HUDEP-2 (cell line): ENCODE results near the gene MDM4.
"Not testable (repeated sequence)": the region's sequence is repeated elsewhere in the genome, so short reads cannot be mapped to it uniquely, and the experiment has no call there.

ENCODE experiments used
- DNase-seq, 76 experiments: peaks; one replicate each; lab custom pipeline; 2025; ENCODE audit not compliant: unreplicated experiment in 76 of 76; lab: John Stamatoyannopoulos, UW

MDM4 gene, protein sequence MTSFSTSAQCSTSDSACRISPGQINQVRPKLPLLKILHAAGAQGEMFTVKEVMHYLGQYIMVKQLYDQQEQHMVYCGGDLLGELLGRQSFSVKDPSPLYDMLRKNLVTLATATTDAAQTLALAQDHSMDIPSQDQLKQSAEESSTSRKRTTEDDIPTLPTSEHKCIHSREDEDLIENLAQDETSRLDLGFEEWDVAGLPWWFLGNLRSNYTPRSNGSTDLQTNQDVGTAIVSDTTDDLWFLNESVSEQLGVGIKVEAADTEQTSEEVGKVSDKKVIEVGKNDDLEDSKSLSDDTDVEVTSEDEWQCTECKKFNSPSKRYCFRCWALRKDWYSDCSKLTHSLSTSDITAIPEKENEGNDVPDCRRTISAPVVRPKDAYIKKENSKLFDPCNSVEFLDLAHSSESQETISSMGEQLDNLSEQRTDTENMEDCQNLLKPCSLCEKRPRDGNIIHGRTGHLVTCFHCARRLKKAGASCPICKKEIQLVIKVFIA

DNA sequence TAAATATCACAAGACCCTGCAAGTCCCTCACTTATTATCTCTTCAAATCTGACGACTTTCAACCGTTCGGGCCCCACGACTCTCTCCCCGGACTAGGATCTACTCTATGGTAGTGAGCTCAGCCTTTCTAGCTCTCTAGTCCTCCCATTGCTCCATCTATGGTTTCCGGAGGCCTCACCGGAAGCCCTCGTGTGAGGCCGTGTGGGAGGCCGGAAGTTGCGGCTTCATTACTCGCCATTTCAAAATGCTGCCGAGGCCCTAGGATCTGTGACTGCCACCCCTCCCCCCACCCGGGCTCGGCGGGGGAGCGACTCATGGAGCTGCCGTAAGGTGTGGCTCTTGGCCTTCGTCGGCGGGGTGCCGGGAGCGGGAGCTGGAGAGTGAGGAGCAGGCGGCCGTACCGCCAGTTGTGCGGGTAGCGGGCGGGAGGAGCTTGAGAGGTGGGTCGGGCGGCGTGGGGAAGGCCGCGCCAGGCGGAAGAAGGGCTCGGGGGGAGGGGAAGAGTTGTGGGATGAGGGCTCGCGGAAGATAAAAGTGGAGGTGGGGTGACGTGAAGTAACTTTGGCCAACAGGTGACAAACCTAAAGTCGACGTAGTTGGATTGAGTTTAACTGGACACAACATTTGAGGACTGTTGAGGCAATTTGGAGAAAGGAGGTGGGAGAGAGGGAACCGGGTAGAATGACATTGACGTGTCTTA lies at the start of gene MDM4:
TSS of gene MDM4 (plus strand) at position 227 of the 700 bp plus-strand sequence. CDS start 9,113 bp downstream, outside the sequence.
- DNase-seq = peak; percentile 53 to 95 (median 87)

DNA sequence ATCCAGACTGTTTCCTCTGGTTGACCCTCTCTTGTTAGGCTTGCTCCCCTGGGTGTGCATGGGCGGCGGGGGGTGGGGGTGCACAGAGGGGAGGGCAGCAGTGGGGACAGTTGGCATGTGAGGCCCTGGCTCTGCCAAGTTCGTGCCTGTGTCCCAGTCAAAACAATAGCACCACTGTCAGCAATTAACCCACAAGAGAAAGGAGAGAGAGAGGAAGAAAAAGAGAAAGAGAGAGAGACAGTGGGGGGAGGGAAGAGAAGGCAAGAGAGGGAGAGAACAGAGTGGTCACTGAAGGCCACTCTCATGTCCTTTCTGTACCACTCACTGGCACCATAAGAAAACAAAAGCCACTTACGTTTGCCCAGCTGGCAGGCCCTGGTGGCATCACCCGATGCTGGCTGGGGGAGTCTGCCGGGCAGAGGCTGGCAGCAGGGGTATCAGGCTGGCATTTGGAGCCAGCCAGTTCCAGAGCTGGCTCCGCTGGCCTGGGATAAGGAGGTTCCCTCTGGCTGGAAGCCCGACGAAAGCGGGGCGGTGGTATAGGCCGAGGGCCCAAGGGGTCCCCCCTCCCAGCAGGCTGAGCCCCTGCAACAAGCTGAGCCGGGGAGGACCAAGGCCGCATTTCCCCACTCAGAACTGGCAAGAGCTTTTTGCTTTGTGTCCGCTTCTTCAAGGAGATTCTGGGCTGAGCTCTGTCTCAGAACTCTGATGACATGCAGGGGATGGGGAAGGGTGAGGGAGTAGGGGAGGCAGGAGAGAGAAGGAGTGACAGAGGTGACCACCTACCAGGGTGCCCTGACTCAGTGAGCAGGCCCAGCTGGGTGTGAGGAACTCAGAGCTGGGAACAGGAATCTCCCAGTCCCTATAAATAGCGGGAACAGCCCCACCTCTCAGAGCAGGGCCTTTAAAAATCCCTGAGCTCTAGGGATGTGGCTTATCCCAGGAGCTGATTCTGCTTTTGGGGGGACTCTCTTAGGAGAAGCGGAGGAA lies 49.5 kb upstream of the MDM4 start:
- DNase-seq = no peak

DNA sequence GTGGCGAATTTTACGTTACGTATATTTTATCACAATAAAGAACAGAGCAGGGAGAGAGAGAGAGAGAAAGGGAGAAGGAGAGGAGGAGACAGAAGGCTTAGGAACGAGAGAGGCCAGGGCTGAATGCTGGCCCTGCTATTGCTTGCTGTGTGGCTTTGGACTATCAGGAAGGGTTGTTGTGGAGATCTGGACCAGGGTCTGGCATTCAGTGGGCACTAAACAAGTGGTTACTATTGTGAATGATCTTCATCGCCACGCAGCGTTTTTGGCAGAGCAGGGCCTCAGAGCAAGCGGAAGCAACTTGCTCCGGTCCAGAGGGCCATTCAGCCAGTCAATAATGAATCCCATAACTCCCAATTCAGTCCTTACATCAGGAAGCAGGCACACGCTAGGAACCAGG lies 48.0 kb upstream of the MDM4 start:
- DNase-seq = no peak

DNA sequence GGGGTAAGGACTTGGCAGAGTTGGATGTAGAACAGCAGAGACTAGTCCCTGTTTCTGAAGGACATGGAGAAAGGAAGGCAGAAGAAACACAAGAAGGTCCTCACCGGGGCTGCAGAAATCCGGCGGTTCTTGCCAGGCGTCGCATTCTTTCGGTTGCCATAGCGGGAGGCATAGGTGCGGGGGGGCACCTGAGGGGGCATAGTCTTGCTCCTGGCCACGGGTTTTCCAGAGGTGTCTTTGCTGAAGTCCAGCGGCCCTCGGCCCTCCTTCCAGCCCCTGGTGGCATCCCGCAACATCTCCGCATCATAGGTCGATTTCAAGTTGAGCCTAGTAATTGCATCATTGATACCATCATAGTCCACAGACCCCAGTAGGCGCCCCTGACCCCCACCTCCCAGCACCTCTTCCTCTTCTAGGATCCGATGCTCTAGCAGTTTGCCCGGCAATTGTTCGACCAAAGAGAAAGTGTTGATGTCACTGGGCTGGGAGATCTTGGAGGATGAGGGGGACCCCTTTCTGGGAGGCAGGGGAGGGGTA lies 47.4 kb upstream of the MDM4 start:
- no peak for DNase-seq

DNA sequence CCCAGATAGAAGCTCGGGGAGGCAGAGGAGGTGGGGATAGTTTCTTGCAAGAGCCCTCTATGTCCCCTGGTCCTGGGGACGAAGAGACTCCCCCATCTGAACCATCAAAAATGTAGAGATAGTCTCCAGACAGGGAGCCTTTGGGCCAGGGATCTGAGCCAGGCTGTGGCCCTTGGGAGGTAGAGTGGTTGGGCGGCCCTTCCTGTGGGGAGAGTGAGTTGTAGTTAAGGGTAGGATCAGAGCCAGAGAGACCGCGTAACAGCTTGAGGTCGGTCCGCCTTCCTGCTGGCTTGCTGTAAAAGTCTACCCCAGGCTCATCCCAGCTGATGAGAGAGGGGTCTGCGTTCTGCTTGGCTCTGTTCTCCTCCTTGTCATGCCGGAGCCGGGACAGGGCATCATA lies 46.9 kb upstream of the MDM4 start:
- DNase-seq = no peak

DNA sequence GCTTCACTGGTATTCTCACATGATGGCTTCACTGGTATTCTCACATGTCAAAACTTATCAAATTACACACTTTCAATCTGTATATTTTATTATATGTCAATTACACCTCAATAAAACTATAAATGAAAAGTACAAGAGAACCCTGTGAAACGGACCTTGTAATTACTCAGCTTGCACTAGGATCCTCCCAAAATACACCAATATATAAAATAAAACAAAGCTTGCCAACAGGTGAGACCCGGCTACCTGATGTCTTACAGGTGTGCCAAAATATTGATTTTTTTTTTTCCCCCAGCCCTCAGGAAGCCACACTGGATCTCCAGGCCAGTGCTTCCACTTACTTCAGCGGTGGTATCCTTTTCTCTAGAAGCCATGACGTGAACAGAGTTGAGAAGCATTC lies 44.5 kb upstream of the MDM4 start:
- no peak for DNase-seq

DNA sequence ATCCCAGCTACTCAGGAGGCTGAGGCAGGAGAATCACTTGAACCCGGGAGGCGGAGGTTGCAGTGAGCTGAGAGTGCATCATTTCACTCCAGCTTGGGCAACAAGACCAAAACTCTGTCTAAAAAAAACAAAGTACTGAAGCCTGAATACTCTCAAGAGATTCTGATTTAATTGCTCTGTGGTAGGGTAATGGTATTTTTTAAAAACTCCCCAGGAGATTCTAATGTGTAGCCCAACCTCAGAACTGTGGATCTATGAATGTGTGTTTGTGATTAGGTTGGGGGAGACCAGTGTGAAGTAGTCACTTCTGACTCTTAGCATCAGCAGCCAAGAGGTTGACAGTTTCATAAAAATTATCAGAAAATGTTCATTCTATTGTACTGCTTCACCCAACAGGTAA lies 43.5 kb upstream of the MDM4 start:
- DNase-seq = no peak

DNA sequence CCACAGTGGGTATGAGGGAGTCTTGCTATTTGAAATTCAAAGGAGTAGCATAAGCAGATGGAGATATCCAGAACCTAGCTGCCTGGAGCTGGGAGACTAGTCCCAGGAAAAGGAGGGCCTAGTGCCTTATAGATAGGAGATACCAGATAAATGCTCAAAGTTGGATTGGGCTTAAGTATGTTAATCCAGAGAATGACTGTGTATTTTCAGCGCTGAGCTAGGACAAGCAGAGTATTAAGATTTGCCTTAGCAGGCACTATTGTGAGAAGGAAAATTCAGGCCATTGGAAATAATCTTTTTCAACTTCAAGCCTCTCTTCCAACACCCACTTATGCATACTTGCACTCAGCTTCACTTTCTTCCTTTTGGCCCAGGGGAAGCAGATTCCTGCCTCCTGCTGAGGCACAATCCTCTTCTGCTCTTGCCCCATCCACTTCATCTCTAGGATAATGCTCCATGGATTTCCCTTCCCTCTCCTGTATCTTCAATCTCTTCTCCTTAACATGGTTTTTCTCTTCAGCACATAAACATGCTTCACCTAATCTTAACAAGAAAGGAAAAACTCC lies 42.7 kb upstream of the MDM4 start:
- DNase-seq = no peak

DNA sequence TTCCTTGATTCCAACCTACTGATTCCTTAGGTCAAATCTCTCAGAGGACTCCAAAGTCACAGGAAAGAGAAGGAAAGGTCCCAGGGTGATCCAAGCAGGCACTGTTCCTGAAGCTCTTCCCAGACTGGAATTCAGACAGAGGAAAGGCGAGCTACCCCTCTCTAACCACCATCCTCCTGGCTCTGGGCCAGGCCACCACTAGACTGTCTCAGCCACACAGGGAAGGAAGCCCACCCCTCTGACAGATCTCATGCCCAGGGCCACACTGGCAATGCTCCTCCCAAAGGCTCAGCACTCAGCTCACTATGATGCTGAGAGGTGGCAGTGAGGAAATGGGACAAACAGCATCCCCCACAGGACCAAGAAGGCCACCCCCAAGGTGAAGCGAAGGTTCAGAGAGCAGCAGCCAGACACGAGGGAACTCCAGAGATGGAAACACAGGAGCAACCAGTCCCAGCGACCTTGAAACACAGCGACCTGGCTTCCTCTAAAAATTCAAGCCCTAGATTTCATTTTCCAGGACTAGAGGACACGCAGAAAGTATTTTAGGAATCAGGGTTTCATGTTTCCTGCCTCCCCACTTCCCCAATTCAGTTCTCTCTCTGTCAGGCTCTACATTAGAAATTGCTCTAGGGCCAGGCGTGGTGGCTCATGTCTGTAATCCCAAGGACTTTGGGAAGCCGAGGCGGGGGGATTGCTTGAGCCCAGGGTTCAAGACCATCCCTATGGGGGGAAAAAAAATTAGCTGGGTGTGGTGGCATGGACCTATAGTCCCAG lies 40.4 kb upstream of the MDM4 start:
- DNase-seq = no peak

DNA sequence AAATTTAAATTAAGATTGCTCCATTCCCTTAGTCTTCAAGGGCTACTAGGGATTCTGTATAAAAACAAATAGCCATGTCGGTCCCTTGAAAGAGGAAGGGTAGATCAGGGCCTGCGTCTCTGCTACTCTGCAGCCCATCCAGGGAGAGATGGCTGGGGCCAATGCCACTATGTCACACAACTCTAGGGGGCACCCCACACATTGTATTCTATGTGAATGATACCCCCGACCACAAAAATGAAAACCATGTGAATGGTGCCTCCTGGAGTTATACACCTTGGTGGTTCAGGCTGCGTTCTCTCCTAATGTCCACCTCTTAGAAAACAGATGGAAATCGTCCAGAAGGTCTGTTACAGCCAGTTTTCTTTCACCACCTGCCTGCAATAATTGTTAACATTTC lies 39.6 kb upstream of the MDM4 start:
- no peak for DNase-seq

DNA sequence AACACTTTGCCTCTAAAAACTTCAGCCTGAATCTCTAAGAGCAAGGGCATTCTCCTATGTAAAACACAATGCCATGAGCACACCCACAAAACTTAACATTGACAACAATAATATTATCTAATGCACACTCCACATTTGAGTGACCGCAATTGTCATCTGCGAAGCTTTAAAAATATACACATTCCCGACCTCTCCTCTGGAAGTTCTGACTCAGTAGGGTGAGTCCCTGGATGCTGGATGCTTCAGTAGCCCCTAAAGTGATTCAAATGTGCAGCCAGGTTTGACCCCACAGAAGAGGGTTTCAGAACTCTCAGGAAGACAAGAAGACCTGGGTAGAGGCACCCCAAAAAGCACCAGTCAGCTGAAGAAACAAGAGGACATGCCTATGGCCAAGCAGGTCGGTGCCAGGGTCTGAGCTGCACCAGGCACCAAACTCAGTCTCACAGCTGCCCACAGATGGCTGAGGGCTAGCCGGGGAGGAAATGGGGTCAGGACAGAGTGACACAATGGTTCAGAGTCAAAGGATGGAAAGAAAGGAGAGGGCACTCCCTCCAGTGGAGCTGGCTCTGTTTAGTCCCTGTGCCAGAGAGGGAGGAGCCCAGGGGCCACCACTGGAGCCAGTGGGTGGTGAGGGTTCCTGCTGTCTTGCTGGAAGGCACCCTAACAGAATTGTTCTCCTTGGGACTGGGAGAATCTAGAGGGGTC lies 39.0 kb upstream of the MDM4 start:
- DNase-seq = no peak

DNA sequence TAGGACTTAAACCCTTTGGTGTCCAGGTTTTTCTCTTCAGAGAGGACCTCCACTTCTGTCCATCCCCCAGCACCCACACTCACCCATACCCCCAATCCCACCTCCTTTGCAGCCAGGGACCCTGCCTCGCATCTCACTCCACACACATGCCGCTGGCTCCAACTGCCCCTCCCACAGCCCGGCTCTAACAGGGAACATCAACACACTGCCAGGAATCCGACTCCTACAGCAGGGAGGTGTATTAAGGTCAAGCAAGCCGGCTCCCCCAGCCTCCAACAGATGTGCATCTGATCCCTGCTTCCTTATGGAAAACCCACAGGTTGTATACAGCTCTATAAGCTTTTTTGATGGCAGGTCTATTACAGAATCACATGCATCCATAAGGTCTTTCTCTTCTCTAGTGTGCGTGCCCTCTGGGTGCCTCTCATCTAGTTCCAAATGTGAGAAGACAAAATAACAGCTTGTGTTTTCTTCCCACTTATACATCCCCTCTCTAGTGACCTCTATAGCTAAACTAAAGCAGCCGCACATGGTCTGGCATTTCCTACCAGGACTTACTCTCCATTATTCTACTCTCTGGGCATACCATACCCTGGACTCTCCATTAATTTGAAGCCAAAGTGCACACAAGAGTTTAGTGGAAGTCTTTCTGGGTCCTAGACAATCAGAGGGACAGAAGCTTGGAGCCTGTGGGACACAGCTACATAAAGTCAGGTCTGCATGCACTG lies 37.9 kb upstream of the MDM4 start:
- no peak for DNase-seq

DNA sequence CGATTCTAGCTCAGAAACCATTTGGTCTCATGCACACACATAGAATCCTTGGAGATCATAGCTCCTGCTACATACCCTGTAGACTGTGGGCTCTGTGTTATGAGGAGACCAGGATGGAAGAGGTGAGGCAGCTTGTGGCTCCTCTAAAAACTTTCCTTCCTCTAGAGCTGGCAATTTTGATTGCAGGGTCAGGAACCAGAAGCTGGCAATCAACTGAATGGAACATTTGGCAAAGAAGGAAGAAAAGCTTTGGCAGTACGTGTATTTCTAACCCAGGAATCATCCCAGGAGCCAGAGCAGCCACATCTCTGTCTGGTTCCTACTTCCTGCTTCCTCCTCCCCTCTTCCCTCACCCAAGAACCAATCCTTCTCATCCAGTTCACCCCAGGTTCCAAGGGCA lies 37.3 kb upstream of the MDM4 start:
- no peak for DNase-seq

DNA sequence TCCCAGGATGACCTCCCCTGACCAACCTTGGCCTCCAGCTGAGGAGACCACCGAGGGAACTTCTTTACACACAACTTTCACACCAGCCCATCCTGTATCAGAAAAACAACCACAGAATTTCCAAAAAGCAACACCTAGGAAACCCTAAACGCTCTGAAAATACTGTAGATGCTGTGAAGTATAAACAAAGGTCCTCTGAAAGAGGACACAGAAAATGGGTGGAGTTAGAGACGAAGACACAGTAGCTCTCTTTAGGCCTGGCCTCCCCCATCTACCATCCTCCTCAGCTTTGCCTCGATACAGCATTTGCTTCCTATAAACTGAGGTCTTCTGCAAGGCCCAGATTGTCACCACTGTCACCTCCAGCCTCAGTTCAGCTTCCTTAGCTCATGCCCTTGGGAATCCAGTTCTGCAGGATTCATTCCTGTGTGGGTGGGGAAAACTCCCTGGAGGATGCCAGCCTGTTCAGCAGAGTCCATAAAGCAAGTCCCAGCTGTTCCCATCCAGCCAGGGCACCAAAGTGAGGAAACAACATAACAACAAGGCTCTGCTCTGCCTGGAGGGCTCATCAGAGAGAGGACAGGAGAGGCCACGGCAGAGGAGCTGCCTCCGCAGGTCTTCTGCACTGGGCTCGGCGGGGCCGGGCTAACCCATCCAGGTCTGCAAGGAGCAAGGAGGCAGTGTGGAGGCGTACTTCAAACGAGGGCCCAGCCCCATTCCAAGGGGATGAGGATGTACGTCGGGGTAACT lies 36.6 kb upstream of the MDM4 start:
- DNase-seq = no peak

DNA sequence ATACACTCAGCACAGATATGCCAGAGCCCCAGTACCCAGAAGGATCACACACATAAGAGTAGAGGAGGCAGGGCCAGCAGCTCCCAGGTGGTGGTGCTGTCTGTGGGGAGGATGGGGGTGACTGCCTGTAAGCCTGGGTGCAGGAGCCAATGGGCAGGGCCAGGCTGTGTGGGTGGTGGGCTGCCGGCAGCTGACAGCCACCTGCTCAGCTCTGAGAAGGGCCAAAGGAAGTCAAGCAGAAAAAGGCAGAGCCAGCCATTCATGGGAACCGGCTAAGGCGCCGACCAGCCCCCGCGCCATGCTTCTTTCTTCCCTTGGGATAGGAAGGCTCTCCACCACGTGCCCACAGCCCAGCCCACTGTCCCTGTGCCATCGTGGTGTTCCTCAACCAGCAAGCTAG lies 35.7 kb upstream of the MDM4 start:
- no peak for DNase-seq

DNA sequence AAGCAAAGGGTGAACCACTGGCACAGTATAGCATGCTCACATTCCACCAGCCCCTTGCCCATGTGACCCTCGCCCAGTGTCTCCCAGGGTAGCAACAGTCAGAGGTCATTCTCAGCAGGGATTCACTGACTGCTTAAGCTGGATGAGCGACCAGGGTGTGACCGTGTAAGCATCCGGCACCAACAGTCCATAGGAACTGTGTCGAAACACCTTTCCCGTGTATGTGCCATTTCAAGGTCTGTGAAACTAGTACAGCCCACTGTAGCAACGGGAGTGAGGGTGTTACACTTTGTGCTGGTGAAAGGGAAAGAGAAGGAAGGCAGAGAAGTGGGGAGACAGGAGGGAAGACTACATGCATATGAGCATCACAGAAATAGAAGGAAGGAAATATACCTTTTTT lies 32.4 kb upstream of the MDM4 start:
- no peak for DNase-seq

DNA sequence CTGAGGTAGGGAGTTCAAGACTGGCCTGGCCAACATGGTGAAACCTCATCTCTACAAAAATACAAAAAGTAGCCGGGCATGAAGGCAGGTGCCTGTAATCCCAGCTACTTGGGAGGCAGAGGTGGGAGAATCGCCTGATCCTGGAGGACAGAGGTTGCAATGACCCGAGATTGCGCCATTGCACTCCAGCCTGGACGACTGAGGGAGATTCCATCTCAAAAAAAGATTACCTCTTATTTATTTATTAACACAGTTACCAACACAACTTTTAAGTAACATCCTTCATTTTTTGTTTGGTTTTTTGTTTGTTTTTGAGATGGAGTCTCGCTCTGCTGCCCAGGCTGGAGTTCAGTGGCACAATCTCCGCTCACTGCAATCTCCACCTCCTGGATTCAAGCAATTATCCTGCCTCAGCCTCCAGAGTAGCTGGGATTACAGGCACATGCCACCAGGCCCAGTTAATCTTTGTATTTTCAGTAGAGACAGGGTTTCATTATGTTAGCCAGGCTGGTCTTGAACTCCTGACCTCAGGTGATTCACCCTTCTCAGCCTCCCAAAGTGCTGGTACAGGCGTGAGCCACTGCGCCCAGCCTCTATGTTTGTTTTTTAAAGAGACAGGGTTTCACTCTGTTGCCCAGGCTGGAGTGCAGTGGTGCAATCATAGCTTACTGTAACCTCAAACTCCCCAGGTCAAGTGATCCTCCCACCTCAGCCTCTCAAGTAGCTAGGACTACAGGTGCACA lies 29.5 kb upstream of the MDM4 start:
- DNase-seq = not testable (repeated sequence)
